H1 (cell line): ENCODE data around the gene ATP2B1. TPM values are rescaled to one million over a fixed set of nuclear protein-coding genes. Genes with fewer than 3 reads are reported as not detected.

Experiments used
- CTCF ChIA-PET: fragments of 300-600 bp; sonication (Branson Sonifier 250); formaldehyde crosslinking; loops from one replicate; lab custom pipeline; 2021; ENCODE audit not compliant: partially characterized antibody; lab: Charles Lee
- POLR2A ChIA-PET: fragments of 300-600 bp; sonication (Branson Sonifier 250); formaldehyde crosslinking; loops from one replicate; lab custom pipeline; 2021; ENCODE audit warnings: inconsistent platforms; ENCODE audit not compliant: partially characterized antibody; lab: Charles Lee
- DNase-seq, 2 experiments: peaks; one replicate each; pipeline versions ENCODE4 v3.0.0 to v3.0.0-alpha.2; 2010 to 2022; ENCODE audit warnings: low spot score in 2 of 2, low read depth in 1 of 2, mixed read lengths in 1 of 2
- FAIRE-seq: peaks from 2 replicates; lab custom pipeline; 2011; peaks lifted over from hg19 to GRCh38; lab: Jason Lieb, UNC
- H2AFZ ChIP-seq: 2 replicates; pipeline ENCODE4 v1.8.1; 2012; ENCODE audit warnings: low read length, inconsistent platforms
- H2AK5ac ChIP-seq: 2 replicates; pipeline ENCODE4 v1.6.1; 2013; ENCODE audit warnings: low read depth, low read length
- H2BK120ac ChIP-seq: replicated peaks from 2 replicates; pipeline ENCODE3; 2013; ENCODE audit warnings: low read depth, low read length, inconsistent platforms
- H2BK12ac ChIP-seq: 2 replicates; pipeline ENCODE4 v1.6.1; 2013; ENCODE audit warnings: low read depth, low read length
- H2BK15ac ChIP-seq: 2 replicates; pipeline ENCODE4 v1.6.1; 2013; ENCODE audit warnings: low read length
- H2BK20ac ChIP-seq: 2 replicates; pipeline ENCODE4 v1.6.1; 2013; ENCODE audit warnings: low read length
- H2BK5ac ChIP-seq: 2 replicates; pipeline ENCODE4 v1.6.1; 2013; ENCODE audit warnings: low read depth, low read length
- H3K14ac ChIP-seq: 2 replicates; pipeline ENCODE4 v1.6.1; 2013; ENCODE audit warnings: inconsistent platforms; ENCODE audit not compliant: insufficient read length
- H3K18ac ChIP-seq: 2 replicates; pipeline ENCODE4 v1.6.1; 2013; ENCODE audit warnings: low read length; ENCODE audit errors: extremely low read depth
- H3K23ac ChIP-seq: 2 replicates; pipeline ENCODE4 v1.6.1; 2013; ENCODE audit warnings: inconsistent platforms; ENCODE audit not compliant: insufficient read length
- H3K23me2 ChIP-seq: 2 replicates; pipeline ENCODE4 v1.6.1; 2013; ENCODE audit warnings: low read depth, low read length
- H3K27ac ChIP-seq: 2 replicates; pipeline ENCODE4 v1.6.1; 2011; ENCODE audit warnings: low read depth, low read length, inconsistent platforms
- H3K27me3 ChIP-seq, 4 experiments: replicated peaks in 1 of 4; 1 replicate in 1 of 4; 2 replicates in 3 of 4; pipeline versions ENCODE4 v1.6.1 to v1.8.1; 2011 to 2013; ENCODE audit warnings: low read length in 3 of 4, mild to moderate bottlenecking in 3 of 4, inconsistent platforms in 2 of 4, mixed read lengths in 2 of 4, moderate library complexity in 1 of 4; ENCODE audit not compliant: control insufficient read depth in 3 of 4, insufficient read depth in 3 of 4; ENCODE audit errors: extremely low read depth in 1 of 4
- H3K36me3 ChIP-seq, 4 experiments: 2 replicates each; pipeline versions ENCODE4 v1.6.1 to v1.8.1; 2011 to 2013; ENCODE audit warnings: mild to moderate bottlenecking in 4 of 4, low read length in 3 of 4, moderate library complexity in 2 of 4, control low read depth in 1 of 4, inconsistent platforms in 1 of 4; ENCODE audit not compliant: insufficient read depth in 4 of 4, control insufficient read depth in 2 of 4
- H3K4ac ChIP-seq: replicated peaks from 2 replicates; pipeline ENCODE3; 2013; ENCODE audit warnings: low read length, low read depth, mixed read lengths, inconsistent platforms; ENCODE audit not compliant: insufficient read length
- H3K4me1 ChIP-seq, 4 experiments: replicated peaks in 1 of 4; 1 replicate in 1 of 4; 2 replicates in 3 of 4; pipeline versions ENCODE4 v1.6.1 to v1.8.1; 2011 to 2013; ENCODE audit warnings: low read length in 3 of 4, inconsistent platforms in 2 of 4, mixed read lengths in 1 of 4; ENCODE audit not compliant: insufficient read depth in 4 of 4, control insufficient read depth in 3 of 4
- H3K4me2 ChIP-seq, 2 experiments: 2 replicates each; pipeline versions ENCODE4 v1.6.1 to v1.8.1; 2011 to 2013; ENCODE audit warnings: low read depth in 2 of 2, low read length in 2 of 2, control low read depth in 1 of 2, inconsistent platforms in 1 of 2, mild to moderate bottlenecking in 1 of 2; ENCODE audit not compliant: insufficient read depth in 1 of 2
- H3K4me3 ChIP-seq, 4 experiments: fragments of 200-600, 300-600 bp in 1 of 4; sonication (generic), shearing (Covaris generic), sonication (Bioruptor Twin) in 1 of 4; 2 replicates each; pipeline versions ENCODE4 v1.5.1 to v1.8.1; 2011 to 2016; ENCODE audit warnings: low read length in 4 of 4, low read depth in 3 of 4, control low read depth in 2 of 4, inconsistent platforms in 2 of 4, mild to moderate bottlenecking in 2 of 4, mixed read lengths in 1 of 4, moderate library complexity in 1 of 4; ENCODE audit not compliant: insufficient read depth in 2 of 4; ENCODE audit errors: extremely low read depth in 1 of 4
- H3K56ac ChIP-seq: replicated peaks from 2 replicates; pipeline ENCODE3; 2013; ENCODE audit warnings: low read depth, mild to moderate bottlenecking, mixed read lengths, low read length, inconsistent platforms; ENCODE audit not compliant: insufficient read length
- H3K79me1 ChIP-seq: 2 replicates; pipeline ENCODE4 v1.6.1; 2013; ENCODE audit warnings: low read depth, low read length, control low read depth
- H3K79me2 ChIP-seq, 2 experiments: 2 replicates each; pipeline versions ENCODE4 v1.6.1 to v1.8.1; 2012 to 2013; ENCODE audit warnings: low read length in 2 of 2, mild to moderate bottlenecking in 2 of 2, inconsistent platforms in 1 of 2; ENCODE audit not compliant: insufficient read depth in 2 of 2, control insufficient read depth in 1 of 2
- H3K9ac ChIP-seq, 4 experiments: replicated peaks in 1 of 4; 1 replicate in 1 of 4; 2 replicates in 3 of 4; pipeline versions ENCODE4 v1.6.1 to v1.8.1; 2011 to 2013; ENCODE audit warnings: low read depth in 3 of 4, low read length in 3 of 4, control low read depth in 2 of 4, mild to moderate bottlenecking in 2 of 4, moderate library complexity in 2 of 4, inconsistent platforms in 1 of 4; ENCODE audit errors: extremely low read depth in 1 of 4
- H3K9me3 ChIP-seq, 2 experiments: 2 replicates each; pipeline versions ENCODE4 v1.6.1 to v1.8.1; 2012 to 2013; ENCODE audit warnings: mild to moderate bottlenecking in 2 of 2, moderate library complexity in 2 of 2, control low read depth in 1 of 2, inconsistent platforms in 1 of 2, low read depth in 1 of 2, low read length in 1 of 2, mixed read lengths in 1 of 2; ENCODE audit not compliant: insufficient read depth in 2 of 2
- H4K20me1 ChIP-seq, 2 experiments: replicated peaks in 1 of 2; 2 replicates each; pipeline versions ENCODE3 to v1.8.1; 2011 to 2013; ENCODE audit warnings: inconsistent platforms in 2 of 2, low read length in 2 of 2, mild to moderate bottlenecking in 1 of 2; ENCODE audit not compliant: insufficient read depth in 2 of 2, control insufficient read depth in 1 of 2
- H4K5ac ChIP-seq: 2 replicates; pipeline ENCODE4 v1.6.1; 2013; ENCODE audit warnings: low read length, low read depth, mixed read lengths, inconsistent platforms; ENCODE audit not compliant: insufficient read length
- H4K8ac ChIP-seq: 2 replicates; pipeline ENCODE4 v1.8.0; 2013; ENCODE audit warnings: mild to moderate bottlenecking, moderate library complexity, low read length, inconsistent platforms; ENCODE audit not compliant: insufficient read depth; ENCODE audit errors: extremely low read depth
- H4K91ac ChIP-seq: replicated peaks from 2 replicates; pipeline ENCODE3; 2013; ENCODE audit warnings: low read length, mixed read lengths, inconsistent platforms; ENCODE audit not compliant: insufficient read length
- ATF2 ChIP-seq: IDR thresholded peaks from 2 replicates; pipeline ENCODE4 v1.6.1; 2012; ENCODE audit warnings: low read length, inconsistent platforms
- ATF3 ChIP-seq: IDR thresholded peaks from 2 replicates; pipeline ENCODE4 v1.6.1; 2011; ENCODE audit warnings: low read depth, mild to moderate bottlenecking, low read length; ENCODE audit not compliant: insufficient read depth
- JUND ChIP-seq: IDR thresholded peaks from 2 replicates; pipeline ENCODE4 v1.6.1; 2011; ENCODE audit warnings: mild to moderate bottlenecking, improper control_type of control experiment, low read length
- KDM5A ChIP-seq: fragments of 200-600 bp; IDR thresholded peaks from 2 replicates; pipeline ENCODE4 v1.7.1; 2012; ENCODE audit warnings: mild to moderate bottlenecking, low read length, inconsistent platforms, mixed read lengths
- RAD21 ChIP-seq, 2 experiments: IDR thresholded peaks in 1 of 2; conservative IDR thresholded peaks in 1 of 2; 2 replicates each; pipeline ENCODE4 v1.6.1; 2011; ENCODE audit warnings: low read depth in 2 of 2, low read length in 2 of 2, improper control_type of control experiment in 1 of 2, inconsistent platforms in 1 of 2, mild to moderate bottlenecking in 1 of 2, moderate library complexity in 1 of 2
- SIN3A ChIP-seq, 2 experiments: IDR thresholded peaks in 1 of 2; conservative IDR thresholded peaks in 1 of 2; 2 replicates each; pipeline ENCODE4 v1.6.1; 2011 to 2012; ENCODE audit warnings: low read length in 2 of 2, improper control_type of control experiment in 1 of 2, low read depth in 1 of 2, mild to moderate bottlenecking in 1 of 2
- SP2 ChIP-seq: IDR thresholded peaks from 2 replicates; pipeline ENCODE4 v1.6.1; 2012; ENCODE audit warnings: mild to moderate bottlenecking, low read length, inconsistent platforms
- SRF ChIP-seq: IDR thresholded peaks from 2 replicates; pipeline ENCODE4 v1.6.1; 2011; ENCODE audit warnings: mild to moderate bottlenecking, low read depth, low read length, moderate library complexity
- SUZ12 ChIP-seq: fragments of 200-600 bp; sonication (generic); IDR thresholded peaks from 2 replicates; pipeline ENCODE4 v1.6.1; 2012; ENCODE audit warnings: mild to moderate bottlenecking, inconsistent platforms, low read length, moderate library complexity, mixed read lengths
- TBP ChIP-seq: IDR thresholded peaks from 2 replicates; pipeline ENCODE4 v1.6.1; 2011; ENCODE audit warnings: low read depth, low read length, improper control_type of control experiment
- TEAD4 ChIP-seq: IDR thresholded peaks from 2 replicates; pipeline ENCODE4 v1.6.1; 2012; ENCODE audit warnings: low read depth, low read length, inconsistent platforms, mixed read lengths
- WGBS, 2 experiments: shearing (Covaris generic) in 1 of 2; methylation state at CpG; one replicate each; pipeline versions ENCODE4 v1.1.6 to v1.1.7; 2013 to 2015; ENCODE audit warnings: low lambda C conversion rate in 2 of 2, mixed read lengths in 2 of 2, inconsistent platforms in 1 of 2, low coverage in 1 of 2, missing lambda C conversion rate in 1 of 2; ENCODE audit not compliant: insufficient replicate concordance in 2 of 2, insufficient coverage in 1 of 2, insufficient read length in 1 of 2; ENCODE audit errors: extremely low coverage in 1 of 2, missing lambda C conversion rate in 1 of 2; 5-methylcytosine and 5-hydroxymethylcytosine counted together
- polyA plus RNA-seq, 7 experiments: library from polyadenylated mRNA; depleted of rRNA in 3 of 7; stranded (reverse) in 5 of 7; unstranded in 2 of 7; fragments of >200 nt in 5 of 7; fragments of 200-250 nt in 2 of 7; gene quantifications; 1 replicate in 5 of 7; 2 replicates in 1 of 7; 4 replicates in 1 of 7; pipeline versions ENCODE4 v1.2.1 to v1.2.3, GENCODE V29; 2011 to 2013; ENCODE audit warnings: missing spikeins in 2 of 7, mixed read lengths in 2 of 7
- total RNA-seq: library from RNA; stranded (reverse); fragmentation: NEBNext Ultra II Directional; extraction: Animal tissue kit (Norgen Biotek cat#: 25700); gene quantifications from 2 replicates; pipeline ENCODE4 v1.2.1, GENCODE V29; 2021

The ATP2B1 gene
- total and polyA plus RNA-seq, 2 of the 8 experiments (the other 6 are each of a cell fraction or from before 2014, with no cell fraction given) = 4.3 to 32.0 TPM

- no peaks in the 10 kb centered on the region for H3K23me2 ChIP-seq
- H3K79me1 ChIP-seq = no peaks in the 10 kb centered on the region
- H2BK20ac ChIP-seq = no peak overlapping the region
- H2AK5ac ChIP-seq = no peak overlapping the region
- no peak overlapping the region for H3K56ac ChIP-seq
- ChIA-PET POLR2A (interaction anchor here (0.6 kb wide), 1 partner anchor 116 kb away, joined by 3 read pairs; no protein-coding TSS in a partner anchor), CTCF (no interaction called here)
- H4K91ac ChIP-seq = no peak overlapping the region
- H3K9me3 ChIP-seq = no peaks in the 10 kb centered on the region
- H3K23ac ChIP-seq = no peak overlapping the region
- no peak overlapping the region for H3K4me2 ChIP-seq
- H2BK15ac ChIP-seq = no peak overlapping the region
- no peak overlapping the region for H3K27ac ChIP-seq
- FAIRE-seq (no peak), DNase-seq (no peak)
- no peak overlapping the region for H3K14ac ChIP-seq
- no peak overlapping the region for H3K4me3 ChIP-seq
- no peaks in the 10 kb centered on the region for H3K27me3 ChIP-seq
- no peaks in the 10 kb centered on the region for H3K36me3 ChIP-seq
- no peak overlapping the region for H2BK5ac ChIP-seq
- H3K4me1 ChIP-seq = no peaks in the 10 kb centered on the region
- WGBS, 2 experiments = 93% methylated on average over 5 of the region's 5 CpGs; no CpG with 5 or more reads in 1 of the 2 experiments
- no peak overlapping the region for H2AFZ ChIP-seq
- no peaks in the 10 kb centered on the region for H3K79me2 ChIP-seq
- H3K9ac ChIP-seq = no peak overlapping the region
- no peak overlapping the region for H3K4ac ChIP-seq
- H4K5ac ChIP-seq = no peak overlapping the region
- no peaks in the 10 kb centered on the region for H4K20me1 ChIP-seq
- H3K18ac ChIP-seq = no peak overlapping the region
- no peak overlapping the region for H4K8ac ChIP-seq
- no peak overlapping the region for H2BK120ac ChIP-seq
- H2BK12ac ChIP-seq = no peak overlapping the region
- no peak for TF ChIP-seq SRF
- no peak for TF ChIP-seq SUZ12
- TF ChIP-seq TEAD4 = no peak
- TF ChIP-seq RAD21 (IDR thresholded peaks at IDR 0.05 in 1 of 2, conservative IDR thresholded peaks at IDR 0.05 in 1 of 2; ENCODE audit: low read depth in 2 of 2, low read length in 2 of 2) = no peak
- no peak for TF ChIP-seq ATF2
- TF ChIP-seq TBP = no peak
- TF ChIP-seq KDM5A = no peak
- no peak for TF ChIP-seq SP2
- no peak for TF ChIP-seq JUND
- no peak for TF ChIP-seq SIN3A (conservative IDR thresholded peaks at IDR 0.05 in 1 of 2, IDR thresholded peaks at IDR 0.05 in 1 of 2; ENCODE audit: low read depth in 1 of 2, low read length in 2 of 2)
- no peak for TF ChIP-seq ATF3
Observed at GRCh38 chr12:89733579-89734201, 25.1 kb upstream of the ATP2B1 start.
